NCI-H187 treated with DMSO at 0.1 percent for 48 hours (cell line): Measurements from ENCODE around the gene USP17L15.
"Not testable (repeated sequence)": the region's sequence is repeated elsewhere in the genome, so short reads cannot be mapped to it uniquely, and the experiment has no call there.

Experiments
- DNase-seq: peaks from one replicate; lab custom pipeline; 2025; lab: John Stamatoyannopoulos, UW

USP17L15 gene

GRCh38 chr4:9234085-9234484 lies at the start of gene USP17L15:
USP17L15 (plus strand) TSS chr4:9234385; CDS start chr4:9234385, 0 bp downstream.
- not testable (repeated sequence) for DNase-seq

- not testable (repeated sequence) for DNase-seq
Measured at GRCh38 chr4:9210357-9210756, 23.8 kb upstream of the USP17L15 start, which contains the start of gene USP17L10. USP17L10 (plus strand) TSS chr4:9210657; CDS start chr4:9210657, 0 bp downstream.

DNA sequence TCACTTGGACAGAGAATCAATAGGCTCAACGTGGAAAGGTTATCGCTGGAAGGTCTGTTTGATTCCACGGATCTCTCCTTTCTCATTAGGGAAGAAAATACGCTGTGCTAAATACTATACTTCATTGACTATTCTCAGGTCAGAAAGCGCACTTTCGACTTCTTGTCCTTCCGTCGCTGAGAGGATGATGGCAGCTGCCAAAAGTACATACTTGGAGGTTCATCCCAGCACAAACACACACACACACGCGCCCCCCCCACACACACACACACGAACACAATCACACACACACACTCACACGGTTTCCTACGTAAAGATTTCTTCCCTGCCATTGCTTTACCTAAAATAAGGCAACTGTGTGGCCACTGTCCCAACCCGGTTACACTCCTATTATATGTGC lies 19.5 kb upstream of the USP17L15 start:
- DNase-seq: not testable (repeated sequence)

DNA sequence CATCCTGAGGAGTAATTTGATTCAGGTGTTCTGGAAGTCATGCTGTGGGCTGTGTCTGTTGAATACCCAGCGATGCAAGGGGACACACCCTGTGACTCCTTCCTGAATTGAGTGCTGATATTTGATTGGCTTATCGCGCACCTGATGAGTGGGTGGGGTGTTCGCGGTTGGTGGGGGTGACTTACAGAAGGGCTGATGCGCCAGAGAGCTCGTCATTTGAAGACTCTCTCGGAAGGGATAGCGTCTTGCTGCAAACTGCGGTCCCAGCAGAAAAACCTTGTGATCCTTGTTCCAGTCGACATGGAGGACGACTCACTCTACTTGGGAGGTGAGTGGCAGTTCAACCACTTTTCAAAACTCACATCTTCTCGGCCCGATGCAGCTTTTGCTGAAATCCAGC lies 19.1 kb upstream of the USP17L15 start, which contains the start of gene USP17L11:
Gene USP17L11 (plus strand): TSS at position 301 of the 400 bp plus-strand sequence. CDS start 0 bp downstream, at position 301.
- DNase-seq: not testable (repeated sequence)

GRCh38 chr4:9219852-9220251 lies 14.3 kb upstream of the USP17L15 start, which contains the start of gene USP17L12:
USP17L12 (plus strand) TSS chr4:9220152; CDS start chr4:9220152, 0 bp downstream.
- not testable (repeated sequence) for DNase-seq

- DNase-seq: not testable (repeated sequence)
Measured at GRCh38 chr4:9224596-9224995, 9.6 kb upstream of the USP17L15 start, which contains the start of gene USP17L13. USP17L13 (plus strand) TSS chr4:9224896; CDS start chr4:9224896, 0 bp downstream.

GRCh38 chr4:9230249-9230648 lies 3.9 kb upstream of the USP17L15 start:
- DNase-seq: not testable (repeated sequence)

DNA sequence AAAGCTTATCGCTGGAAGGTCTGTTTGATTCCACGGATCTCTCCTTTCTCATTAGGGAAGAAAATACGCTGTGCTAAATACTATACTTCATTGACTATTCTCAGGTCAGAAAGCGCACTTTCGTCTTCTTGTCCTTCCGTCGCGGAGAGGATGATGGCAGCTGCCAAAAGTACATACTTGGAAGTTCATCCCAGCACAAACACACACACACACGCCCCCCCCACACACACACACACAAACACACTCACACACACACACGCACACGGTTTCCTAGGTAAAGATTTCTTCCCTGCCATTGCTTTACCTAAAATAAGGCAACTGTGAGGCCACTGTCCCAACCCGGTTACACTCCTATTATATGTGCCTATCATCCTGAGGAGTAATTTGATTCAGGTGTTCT lies 4.3 kb downstream of the USP17L15 start:
- not testable (repeated sequence) for DNase-seq

DNA sequence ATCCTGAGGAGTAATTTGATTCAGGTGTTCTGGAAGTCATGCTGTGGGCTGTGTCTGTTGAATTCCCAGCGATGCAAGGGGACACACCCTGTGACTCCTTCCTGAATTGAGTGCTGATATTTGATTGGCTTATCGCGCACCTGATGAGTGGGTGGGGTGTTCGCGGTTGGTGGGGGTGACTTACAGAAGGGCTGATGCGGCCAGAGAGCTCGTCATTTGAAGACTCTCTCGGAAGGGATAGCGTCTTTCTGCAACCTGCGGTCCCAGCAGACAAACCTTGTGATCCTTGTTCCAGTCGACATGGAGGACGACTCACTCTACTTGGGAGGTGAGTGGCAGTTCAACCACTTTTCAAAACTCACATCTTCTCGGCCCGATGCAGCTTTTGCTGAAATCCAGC lies 9.4 kb downstream of the USP17L15 start, which contains the start of gene USP17L17:
Gene USP17L17 (plus strand): TSS at position 301 of the 400 bp plus-strand sequence. CDS start 0 bp downstream, at position 301.
- DNase-seq: not testable (repeated sequence)

DNA sequence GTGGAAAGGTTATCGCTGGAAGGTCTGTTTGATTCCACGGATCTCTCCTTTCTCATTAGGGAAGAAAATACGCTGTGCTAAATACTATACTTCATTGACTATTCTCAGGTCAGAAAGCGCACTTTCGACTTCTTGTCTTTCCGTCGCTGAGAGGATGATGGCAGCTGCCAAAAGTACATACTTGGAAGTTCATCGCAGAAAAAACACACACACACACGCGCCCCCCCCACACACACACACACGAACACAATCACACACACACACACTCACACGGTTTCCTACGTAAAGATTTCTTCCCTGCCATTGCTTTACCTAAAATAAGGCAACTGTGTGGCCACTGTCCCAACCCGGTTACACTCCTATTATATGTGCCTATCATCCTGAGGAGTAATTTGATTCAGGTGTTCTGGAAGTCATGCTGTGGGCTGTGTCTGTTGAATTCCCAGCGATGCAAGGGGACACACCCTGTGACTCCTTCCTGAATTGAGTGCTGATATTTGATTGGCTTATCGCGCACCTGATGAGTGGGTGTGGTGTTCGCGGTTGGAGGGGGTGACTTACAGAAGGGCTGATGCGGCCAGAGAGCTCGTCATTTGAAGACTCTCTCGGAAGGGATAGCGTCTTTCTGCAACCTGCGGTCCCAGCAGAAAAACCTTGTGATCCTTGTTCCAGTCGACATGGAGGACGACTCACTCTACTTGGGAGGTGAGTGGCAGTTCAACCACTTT lies 13.9 kb downstream of the USP17L15 start, which contains the start of gene USP17L18:
Gene USP17L18 (plus strand): TSS at position 678 of the 728 bp plus-strand sequence. CDS start 0 bp downstream, at position 678.
- DNase-seq: not testable (repeated sequence)

DNA sequence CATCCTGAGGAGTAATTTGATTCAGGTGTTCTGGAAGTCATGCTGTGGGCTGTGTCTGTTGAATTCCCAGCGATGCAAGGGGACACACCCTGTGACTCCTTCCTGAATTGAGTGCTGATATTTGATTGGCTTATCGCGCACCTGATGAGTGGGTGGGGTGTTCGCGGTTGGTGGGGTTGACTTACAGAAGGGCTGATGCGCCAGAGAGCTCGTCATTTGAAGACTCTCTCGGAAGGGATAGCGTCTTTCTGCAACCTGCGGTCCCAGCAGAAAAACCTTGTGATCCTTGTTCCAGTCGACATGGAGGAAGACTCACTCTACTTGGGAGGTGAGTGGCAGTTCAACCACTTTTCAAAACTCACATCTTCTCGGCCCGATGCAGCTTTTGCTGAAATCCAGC lies 18.9 kb downstream of the USP17L15 start, which contains the start of gene USP17L19:
Gene USP17L19 (plus strand): TSS at position 301 of the 400 bp plus-strand sequence. CDS start 0 bp downstream, at position 301.
- DNase-seq: not testable (repeated sequence)

- DNase-seq: not testable (repeated sequence)
Measured at GRCh38 chr4:9257824-9258223, 23.6 kb downstream of the USP17L15 start, which contains the start of gene USP17L20. USP17L20 (plus strand) TSS chr4:9258124; CDS start chr4:9258124, 0 bp downstream.

- not testable (repeated sequence) for DNase-seq
Measured at GRCh38 chr4:9262572-9262971, 28.4 kb downstream of the USP17L15 start, which contains the start of gene USP17L21. USP17L21 (plus strand) TSS chr4:9262872; CDS start chr4:9262872, 0 bp downstream.

DNA sequence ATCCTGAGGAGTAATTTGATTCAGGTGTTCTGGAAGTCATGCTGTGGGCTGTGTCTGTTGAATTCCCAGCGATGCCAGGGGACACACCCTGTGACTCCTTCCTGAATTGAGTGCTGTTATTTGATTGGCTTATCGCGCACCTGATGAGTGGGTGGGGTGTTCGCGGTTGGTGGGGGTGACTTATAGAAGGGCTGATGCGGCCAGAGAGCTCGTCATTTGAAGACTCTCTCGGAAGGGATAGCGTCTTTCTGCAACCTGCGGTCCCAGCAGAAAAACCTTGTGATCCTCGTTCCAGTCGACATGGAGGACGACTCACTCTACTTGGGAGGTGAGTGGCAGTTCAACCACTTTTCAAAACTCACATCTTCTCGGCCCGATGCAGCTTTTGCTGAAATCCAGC lies 33.1 kb downstream of the USP17L15 start, which contains the start of gene USP17L22:
Gene USP17L22 (plus strand): TSS at position 301 of the 400 bp plus-strand sequence. CDS start 0 bp downstream, at position 301.
- not testable (repeated sequence) for DNase-seq

DNA sequence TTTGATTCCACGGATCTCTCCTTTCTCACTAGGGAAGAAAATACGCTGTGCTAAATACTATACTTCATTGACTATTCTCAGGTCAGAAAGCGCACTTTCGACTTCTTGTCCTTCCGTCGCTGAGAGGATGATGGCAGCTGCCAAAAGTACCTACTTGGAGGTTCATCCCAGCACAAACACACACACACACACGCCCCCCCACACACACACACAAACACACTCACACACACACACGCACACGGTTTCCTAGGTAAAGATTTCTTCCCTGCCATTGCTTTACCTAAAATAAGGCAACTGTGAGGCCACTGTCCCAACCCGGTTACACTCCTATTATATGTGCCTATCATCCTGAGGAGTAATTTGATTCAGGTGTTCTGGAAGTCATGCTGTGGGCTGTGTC lies 37.5 kb downstream of the USP17L15 start:
- DNase-seq: not testable (repeated sequence)
